WTC11 (cell line): Measurements from ENCODE around the gene PDZD7.

ENCODE experiments used
- AR ChIP-seq: fragments of 250-450 bp; sonication (Bioruptor Pico); IDR thresholded peaks from 2 replicates; pipeline ENCODE4 v1.9.0; 2021; ENCODE audit warnings: mild to moderate bottlenecking
- ATF3 ChIP-seq: sonication (generic); formaldehyde crosslinking; conservative IDR thresholded peaks from 2 replicates; pipeline ENCODE4 v1.8.1; 2022; ENCODE audit warnings: mild to moderate bottlenecking, missing genetic modification reagents
- CBFB ChIP-seq: sonication (generic); formaldehyde crosslinking; IDR thresholded peaks from 2 replicates; pipeline ENCODE4 v1.8.1; 2022; ENCODE audit warnings: mild to moderate bottlenecking, low read depth, missing genetic modification reagents
- CTCF ChIP-seq: fragments of 200-600 bp; IDR thresholded peaks from 2 replicates; pipeline ENCODE4 v1.8.0; 2022; ENCODE audit warnings: antibody characterized with exemption
- E2F5 ChIP-seq: sonication (generic); formaldehyde crosslinking; IDR thresholded peaks from 2 replicates; pipeline ENCODE4 v1.8.1; 2022; ENCODE audit warnings: mild to moderate bottlenecking, moderate library complexity, missing genetic modification reagents
- FOXP1 ChIP-seq: sonication (generic); formaldehyde crosslinking; IDR thresholded peaks from 2 replicates; pipeline ENCODE4 v1.8.0; 2022; ENCODE audit warnings: missing genetic modification reagents, mild to moderate bottlenecking, moderate library complexity, borderline replicate concordance
- RELA ChIP-seq: sonication (generic); formaldehyde crosslinking; IDR thresholded peaks from 2 replicates; pipeline ENCODE4 v1.8.1; 2022; ENCODE audit warnings: missing genetic modification reagents, mild to moderate bottlenecking, borderline replicate concordance
- TEAD4 ChIP-seq: sonication (generic); formaldehyde crosslinking; IDR thresholded peaks from 2 replicates; pipeline ENCODE4 v1.8.0; 2022; ENCODE audit warnings: mild to moderate bottlenecking, missing genetic modification reagents
- USF1 ChIP-seq: sonication (generic); formaldehyde crosslinking; IDR thresholded peaks from 2 replicates; pipeline ENCODE4 v1.8.0; 2022; ENCODE audit warnings: mild to moderate bottlenecking, missing genetic modification reagents
- ZNF138 ChIP-seq: sonication (generic); formaldehyde crosslinking; conservative IDR thresholded peaks from 2 replicates; pipeline ENCODE4 v1.8.1; 2022; ENCODE audit warnings: mild to moderate bottlenecking, moderate library complexity, missing genetic modification reagents

GRCh38 chr10:100989088-100989487 is 41.8 kb downstream of the PDZD7 start:
- TF ChIP-seq FOXP1 (CRISPR knock-in tag) (no peak), CTCF (no peak), TEAD4 (CRISPR knock-in tag) (no peak), ZNF138 (CRISPR knock-in tag) (no peak), CBFB (CRISPR knock-in tag) (no peak), E2F5 (no peak), USF1 (CRISPR knock-in tag) (no peak), RELA (CRISPR knock-in tag) (no peak), AR (no peak), ATF3 (CRISPR knock-in tag) (no peak)
